CD4-positive, alpha-beta T cell treated with Interleukin-2 at 100 ng/mL for 4 hours (primary cell): ENCODE results near the gene FAM117B.
"Not testable (repeated sequence)": the region's sequence is repeated elsewhere in the genome, so short reads cannot be mapped to it uniquely, and the experiment has no call there.

ENCODE experiments used
- DNase-seq: peaks from one replicate; pipeline ENCODE4 v3.0.0-alpha.2; 2020; ENCODE audit warnings: low spot score

Gene FAM117B

GRCh38 chr2:202703091-202703490 is 68.3 kb downstream of the FAM117B start:
- no peak for DNase-seq

- no peak for DNase-seq
Observed at GRCh38 chr2:202704248-202704647, 69.5 kb downstream of the FAM117B start.

GRCh38 chr2:202705446-202706020 is 70.8 kb downstream of the FAM117B start:
- DNase-seq: no peak

GRCh38 chr2:202714971-202715935 is 80.5 kb downstream of the FAM117B start:
- DNase-seq: not testable (repeated sequence)

GRCh38 chr2:202716114-202716718 is 81.4 kb downstream of the FAM117B start:
- no peak for DNase-seq

- DNase-seq: no peak
Observed at GRCh38 chr2:202716953-202717597, 82.3 kb downstream of the FAM117B start.

- no peak for DNase-seq
Observed at GRCh38 chr2:202717598-202718310, 83.0 kb downstream of the FAM117B start.

GRCh38 chr2:202718614-202719013 is 83.8 kb downstream of the FAM117B start:
- DNase-seq: no peak

GRCh38 chr2:202720226-202720625 is 85.5 kb downstream of the FAM117B start:
- no peak for DNase-seq

GRCh38 chr2:202721621-202722020 is 86.9 kb downstream of the FAM117B start:
- no peak for DNase-seq

- no peak for DNase-seq
Observed at GRCh38 chr2:202723746-202724145, 89.0 kb downstream of the FAM117B start.

GRCh38 chr2:202726070-202726469 is 91.3 kb downstream of the FAM117B start:
- no peak for DNase-seq

GRCh38 chr2:202736826-202737225 is 102.1 kb downstream of the FAM117B start:
- DNase-seq: no peak

- no peak for DNase-seq
Observed at GRCh38 chr2:202743613-202744012, 108.8 kb downstream of the FAM117B start.

GRCh38 chr2:202749477-202749876 is 114.7 kb downstream of the FAM117B start:
- DNase-seq: no peak

GRCh38 chr2:202750763-202751427 is 116.1 kb downstream of the FAM117B start:
- no peak for DNase-seq

GRCh38 chr2:202752071-202752470 is 117.3 kb downstream of the FAM117B start:
- DNase-seq: no peak

GRCh38 chr2:202754936-202755335 is 120.2 kb downstream of the FAM117B start:
- no peak for DNase-seq

- DNase-seq: no peak
Observed at GRCh38 chr2:202756598-202756997, 121.8 kb downstream of the FAM117B start.

GRCh38 chr2:202757339-202757738 is 122.6 kb downstream of the FAM117B start:
- DNase-seq: no peak

- DNase-seq: no peak
Observed at GRCh38 chr2:202758128-202758527, 123.4 kb downstream of the FAM117B start.
